K562 (cell line): Measurements from ENCODE around the gene TMEM185B. TPM values are rescaled to one million over a fixed set of nuclear protein-coding genes. Genes with fewer than 3 reads are reported as not detected.

Experiments used
- ARID4B ChIP-seq: sonication (generic); formaldehyde crosslinking; IDR thresholded peaks from 2 replicates; pipeline ENCODE4 v1.8.0; 2022; ENCODE audit warnings: mild to moderate bottlenecking, missing genetic modification reagents
- ATF4 ChIP-seq: fragments of 450-650 bp; formaldehyde crosslinking; IDR thresholded peaks from 2 replicates; pipeline ENCODE4 v1.4.0; 2022; ENCODE audit warnings: mild to moderate bottlenecking, moderate library complexity
- NR2C1 ChIP-seq, 2 experiments: fragments of 450-650 bp; IDR thresholded peaks; 2 replicates each; pipeline ENCODE4 v1.6.1; 2017; ENCODE audit warnings: mild to moderate bottlenecking in 2 of 2, antibody characterized with exemption in 1 of 2, inconsistent platforms in 1 of 2, missing compliant biosample characterization in 1 of 2, missing genetic modification characterization in 1 of 2
- NRF1 ChIP-seq, 2 experiments: fragments of 450-650 bp; IDR thresholded peaks in 1 of 2; conservative IDR thresholded peaks in 1 of 2; 2 replicates each; pipeline ENCODE4 v1.6.1; 2014; ENCODE audit warnings: mild to moderate bottlenecking in 2 of 2
- SFPQ ChIP-seq: fragments of 200-400 bp; formaldehyde crosslinking; IDR thresholded peaks from 2 replicates; pipeline ENCODE4 v1.6.1; 2017; ENCODE audit warnings: mild to moderate bottlenecking, low read depth, low read length, moderate library complexity
- SPI1 ChIP-seq: IDR thresholded peaks from 2 replicates; pipeline ENCODE4 v1.6.1; 2011; ENCODE audit warnings: low read depth, low read length, control low read depth, borderline replicate concordance
- ZBTB40 ChIP-seq, 2 experiments: fragments of 450-650 bp in 1 of 2; sonication (generic) in 1 of 2; formaldehyde crosslinking in 1 of 2; IDR thresholded peaks; 2 replicates each; pipeline versions ENCODE4 v1.7.1 to v1.9.0; 2016 to 2022; ENCODE audit warnings: inconsistent platforms in 1 of 2, mild to moderate bottlenecking in 1 of 2, missing genetic modification reagents in 1 of 2
- polyA plus RNA-seq, 8 experiments: library from polyadenylated mRNA; depleted of rRNA in 4 of 8; stranded (reverse) in 5 of 8; unstranded in 3 of 8; fragments of >200 nt; fragmentation: Nextera tagmentation in 2 of 8; fragmentation: Illumina TruSeq in 1 of 8; extraction: Ambion mirVana in 2 of 8; extraction: Trizol in 1 of 8; gene quantifications; 2 replicates each; pipeline versions ENCODE4 v1.2.1 to v1.2.3, GENCODE V29; 2011 to 2014; ENCODE audit warnings: inconsistent platforms in 1 of 8, missing spikeins in 1 of 8
- total RNA-seq, 7 experiments: library from RNA; depleted of rRNA in 6 of 7; stranded (reverse); fragments of >200 nt in 6 of 7; fragmentation: Illumina TruSeq in 2 of 7; extraction: Trizol in 2 of 7; gene quantifications; 2 replicates each; pipeline versions ENCODE4 v1.2.1 to v1.2.3, GENCODE V29; 2011 to 2021; ENCODE audit warnings: low replicate concordance in 1 of 7

TMEM185B gene
- total and polyA plus RNA-seq, 9 of the 15 experiments (the other 6 are each of a cell fraction or from before 2014, with no cell fraction given) = 2.9 to 28.2 (median 11.5) TPM

GRCh38 chr2:120253021-120253882 lies 30.1 kb upstream of the TMEM185B start (continued):
- TF ChIP-seq ARID4B (CRISPR knock-in tag) (peak; percentile 54; the same call in 1 of the 2 replicates), NRF1 (conservative IDR thresholded peaks at IDR 0.05 in 1 of 2, IDR thresholded peaks at IDR 0.05 in 1 of 2) (no peak), SFPQ (no peak), ZBTB40 (IDR thresholded peaks at IDR 0.05) (peak; percentile 85), ZBTB40 (CRISPR knock-in tag; IDR thresholded peaks at IDR 0.05) (no peak), SPI1 (peak; percentile 95), NR2C1 (IDR thresholded peaks at IDR 0.05) (no peak), NR2C1 (tag; IDR thresholded peaks at IDR 0.05) (0 out of 2 replicates have a peak, but pooled peaks have one; percentile 29), ATF4 (CRISPR knock-in tag) (no peak)
